Measurements from ENCODE around the gene RABGAP1. TPM values are rescaled to one million over a fixed set of nuclear protein-coding genes. Genes with fewer than 3 reads are reported as not detected.

RABGAP1 gene
- total and polyA plus RNA-seq, 10 of the 15 experiments (the other 5 are each of a cell fraction or from before 2014, with no cell fraction given): 2.6 to 31.6 (median 12.5) TPM

GRCh38 chr9:123039617-123040219, 98.9 kb downstream of the RABGAP1 start:
- CTCF ChIA-PET: no interaction called here
- Histone ChIP-seq H3K9ac (ENCODE audit: control insufficient read depth, insufficient read depth, low read length) (no peak overlapping the region), H3K27me3 (replicated peaks in 1 of 2; ENCODE audit: control insufficient read depth in 2 of 2, insufficient read depth in 2 of 2, low read length in 1 of 2) (no peaks in the 10 kb centered on the region), H4K20me1 (ENCODE audit: control insufficient read depth, insufficient read depth) (no peaks in the 10 kb centered on the region), H3K4me3 (no peak overlapping the region), H3K9me3 (replicated peaks; ENCODE audit: control insufficient read depth, insufficient read depth, low read length) (no peaks in the 10 kb centered on the region; the same call in 2 of the 3 replicates), H3K27ac (ENCODE audit: control insufficient read depth, insufficient read depth) (no peak overlapping the region), H3K79me2 (ENCODE audit: control insufficient read depth, insufficient read depth, low read length) (no peaks in the 10 kb centered on the region), H3K4me2 (ENCODE audit: control insufficient read depth, insufficient read depth) (no peak overlapping the region), H3K4me1 (ENCODE audit: control insufficient read depth, insufficient read depth, low read length) (no peaks in the 10 kb centered on the region), H2AFZ (ENCODE audit: control insufficient read depth, low read depth, low read length) (no peak overlapping the region), H3K36me3 (ENCODE audit: control insufficient read depth in 2 of 2, insufficient read depth in 2 of 2, low read length in 1 of 2) (peaks cover 0 to 2% of the 10 kb centered on the region in 2 experiments; a peak in 2 of 4 replicates)
- ATAC-seq (no peak), FAIRE-seq (no peak), DNase-seq (ENCODE audit: low read depth, low spot score) (no peak)
- POLR2A ChIA-PET: no interaction called here
- no TSS peak for BruUV-seq (replicated peaks)
- in situ Hi-C loops (cut with MboI): no loop called here
- SMC1A ChIA-PET (ENCODE audit: uncharacterized antibody, unreplicated experiment): interaction anchor here (1.3 kb wide), 1 partner anchor 12 kb away, joined by 3 read pairs; no protein-coding TSS in a partner anchor
- RAD21 ChIA-PET (ENCODE audit: unreplicated experiment): no interaction called here
- 96% methylated on average over 1 of the region's 1 CpG for WGBS (ENCODE audit: insufficient coverage, insufficient replicate concordance, low lambda C conversion rate, missing lambda C conversion rate)
- intact Hi-C loops (cut with micrococcal nuclease; ENCODE audit: unreplicated experiment): no loop called here
- TF ChIP-seq YY1 (IDR thresholded peaks at IDR 0.05; ENCODE audit: low read depth, low read length) (no peak), MYB (IDR thresholded peaks at IDR 0.05; ENCODE audit: borderline replicate concordance, low read depth, low read length) (no peak), CEBPB (IDR thresholded peaks at IDR 0.05; ENCODE audit: borderline replicate concordance in 1 of 2, low read depth in 2 of 2, low read length in 2 of 2) (no peak), CBX5 (IDR thresholded peaks at IDR 0.05; ENCODE audit: low read depth) (no peak), BCLAF1 (IDR thresholded peaks at IDR 0.05) (no peak), USF2 (IDR thresholded peaks at IDR 0.05; ENCODE audit: borderline replicate concordance, low read depth, low read length) (no peak), FOS (IDR thresholded peaks at IDR 0.05; ENCODE audit: borderline replicate concordance, extremely low read depth, insufficient read length) (no peak), PBX3 (IDR thresholded peaks at IDR 0.05; ENCODE audit: insufficient replicate concordance, low read depth, low read length) (no peak), NFYB (IDR thresholded peaks at IDR 0.05; ENCODE audit: insufficient read depth, low read depth, low read length) (no peak), SMARCA5 (IDR thresholded peaks at IDR 0.05) (no peak), SIX5 (IDR thresholded peaks at IDR 0.05; ENCODE audit: low read depth, low read length, severe bottlenecking) (no peak), FOXM1 (IDR thresholded peaks at IDR 0.05; ENCODE audit: low read depth, low read length) (no peak), CBX3 (IDR thresholded peaks at IDR 0.05; ENCODE audit: borderline replicate concordance, low read depth) (no peak), BHLHE40 (IDR thresholded peaks at IDR 0.05; ENCODE audit: borderline replicate concordance in 1 of 2, low read depth in 2 of 2, low read length in 1 of 2) (no peak)
- TF ChIP-seq, protein P1, sequence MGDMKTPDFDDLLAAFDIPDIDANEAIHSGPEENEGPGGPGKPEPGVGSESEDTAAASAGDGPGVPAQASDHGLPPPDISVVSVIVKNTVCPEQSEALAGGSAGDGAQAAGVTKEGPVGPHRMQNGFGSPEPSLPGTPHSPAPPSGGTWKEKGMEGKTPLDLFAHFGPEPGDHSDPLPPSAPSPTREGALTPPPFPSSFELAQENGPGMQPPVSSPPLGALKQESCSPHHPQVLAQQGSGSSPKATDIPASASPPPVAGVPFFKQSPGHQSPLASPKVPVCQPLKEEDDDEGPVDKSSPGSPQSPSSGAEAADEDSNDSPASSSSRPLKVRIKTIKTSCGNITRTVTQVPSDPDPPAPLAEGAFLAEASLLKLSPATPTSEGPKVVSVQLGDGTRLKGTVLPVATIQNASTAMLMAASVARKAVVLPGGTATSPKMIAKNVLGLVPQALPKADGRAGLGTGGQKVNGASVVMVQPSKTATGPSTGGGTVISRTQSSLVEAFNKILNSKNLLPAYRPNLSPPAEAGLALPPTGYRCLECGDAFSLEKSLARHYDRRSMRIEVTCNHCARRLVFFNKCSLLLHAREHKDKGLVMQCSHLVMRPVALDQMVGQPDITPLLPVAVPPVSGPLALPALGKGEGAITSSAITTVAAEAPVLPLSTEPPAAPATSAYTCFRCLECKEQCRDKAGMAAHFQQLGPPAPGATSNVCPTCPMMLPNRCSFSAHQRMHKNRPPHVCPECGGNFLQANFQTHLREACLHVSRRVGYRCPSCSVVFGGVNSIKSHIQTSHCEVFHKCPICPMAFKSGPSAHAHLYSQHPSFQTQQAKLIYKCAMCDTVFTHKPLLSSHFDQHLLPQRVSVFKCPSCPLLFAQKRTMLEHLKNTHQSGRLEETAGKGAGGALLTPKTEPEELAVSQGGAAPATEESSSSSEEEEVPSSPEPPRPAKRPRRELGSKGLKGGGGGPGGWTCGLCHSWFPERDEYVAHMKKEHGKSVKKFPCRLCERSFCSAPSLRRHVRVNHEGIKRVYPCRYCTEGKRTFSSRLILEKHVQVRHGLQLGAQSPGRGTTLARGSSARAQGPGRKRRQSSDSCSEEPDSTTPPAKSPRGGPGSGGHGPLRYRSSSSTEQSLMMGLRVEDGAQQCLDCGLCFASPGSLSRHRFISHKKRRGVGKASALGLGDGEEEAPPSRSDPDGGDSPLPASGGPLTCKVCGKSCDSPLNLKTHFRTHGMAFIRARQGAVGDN (IDR thresholded peaks at IDR 0.05): no peak
